ENCODE results near the gene MARCHF9.

MARCHF9 gene

DNA sequence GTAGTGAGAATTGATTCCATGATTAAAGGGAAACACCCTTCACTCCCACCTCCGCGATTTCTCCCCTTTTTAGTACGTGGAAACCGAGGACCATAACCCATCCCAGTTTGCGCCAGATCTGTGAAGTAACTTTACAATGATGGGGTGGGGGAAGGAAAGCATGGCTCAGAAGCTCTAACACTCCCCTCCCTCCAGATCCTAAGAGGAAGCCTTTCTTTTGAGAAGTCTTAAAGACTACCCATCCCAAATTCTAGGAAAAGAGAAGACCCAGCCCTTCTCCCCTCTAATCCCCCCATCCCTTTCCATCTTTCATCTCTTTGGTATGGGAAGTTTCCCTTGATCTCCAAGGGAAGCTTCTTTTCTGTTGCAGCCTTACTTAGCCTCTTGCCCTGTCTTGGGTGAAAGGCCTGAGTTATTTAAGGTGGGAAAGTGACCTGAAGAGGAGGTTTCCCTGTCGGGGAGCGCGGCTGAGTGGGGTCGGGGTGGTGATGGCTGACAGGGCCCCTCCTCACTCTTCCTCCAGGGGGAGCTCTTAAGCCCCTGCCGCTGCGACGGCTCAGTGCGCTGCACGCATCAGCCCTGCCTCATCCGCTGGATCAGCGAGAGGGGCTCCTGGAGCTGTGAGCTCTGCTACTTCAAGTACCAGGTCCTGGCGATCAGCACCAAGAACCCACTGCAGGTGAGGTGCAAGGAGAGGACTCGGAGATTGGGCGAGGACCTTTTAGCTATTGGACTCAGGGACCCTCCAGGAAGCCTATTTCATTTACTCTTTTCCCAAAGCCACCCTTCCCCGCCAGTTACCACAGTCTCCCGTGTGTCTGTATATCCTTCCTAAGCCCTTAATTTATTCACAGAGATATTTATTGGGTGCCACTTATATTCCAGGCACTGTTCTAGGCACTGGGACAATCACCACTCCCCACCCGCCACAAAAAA is 1.8 kb downstream of the MARCHF9 start:
- peak; percentile 14 for DNase-seq

- no peak for DNase-seq
Observed at GRCh38 chr12:57757771-57758170, 2.9 kb downstream of the MARCHF9 start.

GRCh38 chr12:57758552-57759359 is 3.9 kb downstream of the MARCHF9 start:
- no peak for DNase-seq

GRCh38 chr12:57759360-57759980 is 4.6 kb downstream of the MARCHF9 start:
- DNase-seq = no peak

- no peak for DNase-seq
Observed at GRCh38 chr12:57760347-57760982, 5.6 kb downstream of the MARCHF9 start.

GRCh38 chr12:57761391-57761998 is 6.6 kb downstream of the MARCHF9 start:
- DNase-seq = no peak

- DNase-seq = no peak
Observed at GRCh38 chr12:57762463-57762862, 7.6 kb downstream of the MARCHF9 start.

DNA sequence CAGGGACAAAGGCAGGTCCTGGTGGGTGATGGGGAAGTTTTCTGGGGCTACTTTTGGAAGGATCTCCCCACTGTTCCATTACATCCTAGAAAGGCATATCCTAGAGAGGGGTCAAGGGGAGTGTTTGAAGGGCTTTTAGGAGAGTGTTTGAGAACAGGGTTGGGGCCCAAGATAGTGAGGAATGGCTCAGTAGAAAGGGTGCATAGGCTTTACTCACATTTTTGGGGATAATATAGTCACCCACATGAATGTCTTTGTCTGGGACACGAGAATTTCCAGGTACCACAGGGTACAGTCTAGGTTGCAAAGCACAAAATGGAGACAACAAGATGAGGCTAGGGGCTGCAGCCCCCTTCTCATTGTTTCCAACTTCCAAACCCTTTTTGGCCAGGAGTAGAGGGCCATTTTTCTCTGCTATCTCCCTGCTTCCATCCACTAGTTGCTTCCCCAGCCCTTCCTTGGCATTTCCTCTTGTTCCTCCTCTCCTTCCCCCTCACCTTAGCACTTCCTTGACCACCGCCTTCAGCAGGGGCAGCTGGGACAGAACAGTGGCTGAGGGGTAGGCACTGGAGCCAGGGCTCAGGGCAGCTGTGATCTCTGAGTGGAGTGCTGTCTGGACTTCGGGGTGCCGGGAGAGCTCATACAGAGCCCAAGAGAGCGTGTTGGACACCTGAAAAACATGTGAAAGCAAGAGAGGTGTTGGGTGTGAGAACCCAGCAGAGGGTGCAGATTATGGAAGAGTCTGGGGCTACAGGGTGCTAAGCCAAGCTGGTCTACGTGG is 9.2 kb downstream of the MARCHF9 start:
- no peak for DNase-seq

GRCh38 chr12:57764662-57765002 is 9.7 kb downstream of the MARCHF9 start:
- no peak for DNase-seq

DNA sequence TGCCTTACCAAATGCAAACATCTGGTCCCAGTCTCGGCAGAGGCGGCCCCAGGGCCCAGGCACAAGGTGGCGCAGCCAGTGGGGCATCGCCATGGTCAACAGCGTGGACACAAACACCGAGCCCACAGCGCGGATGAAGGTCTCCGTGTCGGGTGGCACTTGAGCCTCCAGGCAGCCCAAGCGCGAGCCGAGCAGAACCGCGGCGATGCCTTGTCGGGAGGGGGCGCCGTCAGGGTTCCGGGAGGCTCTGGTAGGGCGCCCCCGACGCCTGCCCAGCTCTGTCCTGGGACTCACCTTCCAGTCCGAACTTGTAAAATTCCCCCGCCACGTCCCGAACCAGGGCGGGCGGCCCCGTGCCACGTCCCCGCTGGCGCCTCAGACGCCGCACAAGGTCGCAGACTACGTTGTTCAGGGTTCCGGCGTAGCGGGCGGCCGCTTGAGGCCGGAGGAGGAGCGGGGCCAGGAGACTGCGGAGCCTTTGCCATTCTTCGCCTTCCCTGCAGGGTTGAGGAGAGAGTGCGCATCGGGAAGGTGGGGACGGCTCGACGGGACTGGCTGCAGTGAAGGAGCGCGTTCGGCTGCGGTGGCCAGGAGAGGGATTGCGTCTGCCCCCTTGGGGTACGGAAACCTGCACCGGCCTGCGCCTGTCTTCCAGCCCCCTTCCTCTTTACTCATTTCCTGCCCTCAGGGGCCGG is 10.2 kb downstream of the MARCHF9 start:
- peak; percentile 21 for DNase-seq

DNA sequence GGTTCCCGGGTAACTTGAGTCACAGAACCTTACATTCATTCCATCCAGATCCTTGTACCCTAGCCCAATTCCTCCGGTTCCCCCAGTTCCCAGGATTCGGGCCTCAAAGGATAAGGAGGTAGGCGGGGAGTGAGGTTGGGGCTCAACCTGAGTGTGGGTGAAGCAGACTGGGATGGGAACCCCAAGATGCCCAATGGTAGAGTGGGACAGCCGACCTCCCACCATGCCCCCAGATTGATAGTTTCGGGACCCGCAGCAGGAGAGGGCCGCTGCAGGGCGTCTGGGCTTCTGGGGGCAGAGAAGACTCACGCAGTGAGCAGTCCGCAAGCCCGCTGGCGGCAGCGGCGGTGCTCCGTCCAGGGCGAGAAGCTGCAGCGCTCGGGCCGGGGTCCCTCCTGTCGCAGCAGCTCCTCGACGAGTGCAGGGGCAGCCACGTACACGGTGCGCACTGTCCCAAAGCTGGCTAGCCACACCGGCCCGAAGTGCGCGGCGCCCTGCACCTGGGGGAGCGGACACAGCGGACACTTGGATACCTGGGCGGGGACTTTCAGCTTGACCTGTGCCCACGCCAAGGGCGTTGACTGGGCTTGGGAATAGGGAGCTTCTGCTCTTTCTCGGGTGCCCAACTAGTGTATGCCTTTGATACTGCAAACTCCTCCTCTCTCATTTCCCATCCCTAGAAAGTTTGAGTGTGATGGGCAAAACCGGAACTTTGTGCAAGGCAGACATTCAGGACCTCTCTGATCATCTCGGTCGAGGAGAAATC is 11.0 kb downstream of the MARCHF9 start:
- DNase-seq = no peak

DNA sequence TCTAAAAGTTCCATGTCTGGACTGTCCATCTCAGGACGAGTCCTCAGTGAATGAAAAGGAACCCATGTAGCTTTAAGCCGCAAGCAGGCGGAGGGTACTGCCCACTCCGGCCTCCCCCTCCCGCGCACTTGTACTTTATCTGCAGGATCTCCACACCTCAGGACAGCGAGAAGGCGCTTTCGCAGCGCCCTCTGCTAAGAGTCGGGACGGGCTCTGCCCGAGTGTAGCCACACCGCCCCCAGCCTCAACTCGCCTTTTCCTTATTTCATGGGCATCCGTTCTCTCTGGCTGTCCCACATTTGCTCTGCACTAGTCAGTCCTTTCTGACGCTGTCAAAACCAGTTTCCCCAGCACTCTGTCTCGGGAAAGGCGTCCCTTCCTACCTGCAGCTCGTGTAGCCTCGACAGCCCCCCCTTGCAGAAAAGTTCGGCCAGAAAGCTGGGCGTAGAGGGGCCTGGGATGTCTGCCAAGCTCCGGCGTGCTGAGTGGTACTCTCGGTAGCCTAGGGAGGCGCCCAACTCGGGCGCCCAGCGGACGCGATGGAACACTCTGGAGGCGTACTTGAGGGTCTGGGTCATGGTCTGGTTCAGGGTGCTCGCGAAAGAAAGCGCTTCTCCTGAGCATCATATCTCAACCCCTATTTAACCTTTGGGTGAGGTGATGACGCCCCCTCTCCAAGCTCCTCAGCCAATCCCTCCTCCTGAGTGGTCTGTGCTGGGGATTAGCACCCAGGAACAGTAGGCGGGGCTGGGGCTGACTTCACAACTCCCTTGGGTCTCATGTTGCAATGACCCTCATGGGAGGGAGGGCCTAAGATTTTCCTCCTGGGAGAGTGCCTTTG is 11.8 kb downstream of the MARCHF9 start, which contains the start of gene CYP27B1:
CYP27B1 (minus strand) TSS at position 615 of the 841 bp plus-strand sequence; CDS start at position 578, 37 bp downstream.
- peak; percentile 13 for DNase-seq

DNA sequence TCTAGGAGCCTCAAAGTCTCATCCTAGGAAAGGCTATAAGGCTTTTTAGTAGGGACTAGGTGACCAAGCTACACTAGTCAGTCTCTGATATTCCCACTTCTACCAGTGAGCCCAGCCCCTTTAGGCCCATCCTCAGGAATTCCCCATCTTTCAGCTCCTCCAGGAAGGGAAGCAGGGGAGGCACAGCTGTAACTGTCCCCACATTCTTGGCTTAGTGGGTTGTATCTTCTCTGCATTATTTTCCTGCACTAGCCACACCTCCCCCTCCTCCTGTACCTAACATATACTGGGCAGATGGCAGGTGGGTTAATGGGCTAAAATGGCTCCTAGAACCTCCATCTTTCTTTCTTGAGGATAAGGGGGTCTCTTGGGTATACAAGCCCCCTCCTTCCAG is 12.4 kb downstream of the MARCHF9 start:
- DNase-seq = no peak

- DNase-seq = no peak
Observed at GRCh38 chr12:57767876-57768275, 13.0 kb downstream of the MARCHF9 start.

DNA sequence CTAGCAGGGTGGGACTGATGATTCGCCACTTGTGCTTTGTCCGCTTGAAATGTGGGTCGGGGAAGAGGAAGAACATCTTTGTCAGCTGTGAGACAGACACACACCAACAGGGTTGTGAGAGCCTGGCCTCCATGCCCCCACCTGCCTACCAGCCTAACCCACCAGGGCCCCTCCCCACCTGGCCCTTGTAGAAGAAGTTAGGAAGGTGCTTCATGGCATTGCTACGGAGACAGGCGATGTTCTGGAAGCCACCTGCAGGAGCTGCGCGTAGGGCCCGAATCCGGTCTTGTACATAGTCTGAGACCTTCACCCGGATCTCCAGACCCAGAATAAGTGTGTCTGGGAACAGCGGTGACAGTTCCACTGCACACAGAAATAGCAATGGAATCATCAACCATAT is 14.7 kb downstream of the MARCHF9 start:
- DNase-seq = no peak

- DNase-seq = no peak
Observed at GRCh38 chr12:57770734-57771133, 15.8 kb downstream of the MARCHF9 start.

DNA sequence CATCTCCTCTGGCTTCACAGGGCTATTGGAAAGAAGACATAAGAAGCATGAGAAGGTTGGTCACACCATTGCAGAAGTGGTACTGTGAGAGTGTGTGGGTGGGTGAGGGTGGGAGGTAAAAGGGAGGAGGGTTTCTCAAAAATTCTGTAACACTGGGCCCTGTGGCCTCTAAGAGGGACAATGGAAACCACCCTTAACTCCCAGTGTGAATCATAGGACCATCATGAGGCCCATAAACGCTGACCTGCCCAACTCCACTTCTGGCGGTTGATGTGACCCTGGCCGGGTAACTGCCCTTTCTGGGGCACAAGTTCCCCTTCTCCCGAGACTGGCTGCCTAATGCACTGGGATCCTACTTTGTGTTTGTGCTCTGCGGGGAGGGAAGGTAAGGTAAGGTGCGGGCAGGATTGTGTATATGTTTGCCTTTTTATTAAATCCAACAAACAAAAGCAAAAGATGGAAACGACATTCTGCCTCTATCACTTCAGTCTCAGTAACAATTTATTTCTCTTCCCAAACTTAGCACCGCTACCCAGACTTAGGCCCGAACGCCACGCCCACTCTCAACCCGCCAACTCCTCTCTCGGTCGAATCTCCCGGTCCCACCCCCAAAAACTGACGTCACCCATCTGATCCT is 16.5 kb downstream of the MARCHF9 start:
- DNase-seq = peak; percentile 88

DNA sequence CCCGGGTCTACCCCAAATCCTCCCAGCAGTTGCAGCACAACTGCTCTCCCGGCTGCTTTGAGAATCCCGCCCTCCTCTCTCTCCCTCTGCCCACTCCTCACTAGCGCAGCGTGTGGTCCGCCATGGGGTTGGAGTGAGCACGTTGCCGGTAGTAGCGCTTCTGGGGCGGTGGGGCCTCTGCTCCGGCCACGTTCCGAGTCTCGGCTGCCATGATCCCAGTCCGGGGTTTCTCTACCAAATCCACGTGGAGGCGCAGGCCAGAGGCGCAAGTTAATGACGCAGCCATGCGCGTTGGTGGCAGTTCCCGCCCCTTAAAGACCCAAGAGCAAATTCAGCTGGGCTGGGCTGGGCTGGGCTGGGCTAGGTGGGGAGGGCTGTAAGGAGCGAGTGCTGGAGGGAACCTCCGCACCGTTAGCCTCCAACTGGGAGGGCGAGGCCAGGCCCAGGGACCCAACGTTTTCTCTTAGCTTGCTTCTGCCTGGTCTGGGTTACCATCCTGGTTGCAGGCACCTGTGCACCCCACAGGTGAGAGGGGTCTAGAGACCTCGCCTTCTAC is 17.0 kb downstream of the MARCHF9 start, which contains the start of gene METTL1:
METTL1 (minus strand) TSS at position 233 of the 556 bp plus-strand sequence; CDS start at position 211, 22 bp downstream.
- peak; percentile 91 for DNase-seq

All from NCI-H526 treated with DMSO at 0.1 percent for 48 hours (cell line).